ENCODE results near the gene PSD4.

PSD4 gene

GRCh38 chr2:113237604-113238160 lies 63.9 kb downstream of the PSD4 start:
- in situ Hi-C loops (cut with MboI; ENCODE audit: low sequenced_read_pairs): no loop called here
- no peaks in the 10 kb centered on the region for H3K9me3 ChIP-seq
- H3K4me1 ChIP-seq: peaks cover 7% of the 10 kb centered on the region
- DNase-seq (ENCODE audit: low spot score in 2 of 2): no peak
- no peak overlapping the region for H3K4me3 ChIP-seq
- H3K27me3 ChIP-seq (ENCODE audit: low read depth): no peaks in the 10 kb centered on the region
- peaks cover 42% of the 10 kb centered on the region for H3K36me3 ChIP-seq (replicated peaks)

GRCh38 chr2:113238871-113239839 lies 65.4 kb downstream of the PSD4 start:
- no peak for DNase-seq (ENCODE audit: low spot score in 2 of 2)
- Histone ChIP-seq H3K27me3 (ENCODE audit: low read depth) (no peaks in the 10 kb centered on the region), H3K36me3 (replicated peaks) (peaks cover 42% of the 10 kb centered on the region), H3K4me3 (no peak overlapping the region), H3K4me1 (peaks cover 7% of the 10 kb centered on the region), H3K9me3 (no peaks in the 10 kb centered on the region)
- in situ Hi-C loops (cut with MboI; ENCODE audit: low sequenced_read_pairs): no loop called here

DNA sequence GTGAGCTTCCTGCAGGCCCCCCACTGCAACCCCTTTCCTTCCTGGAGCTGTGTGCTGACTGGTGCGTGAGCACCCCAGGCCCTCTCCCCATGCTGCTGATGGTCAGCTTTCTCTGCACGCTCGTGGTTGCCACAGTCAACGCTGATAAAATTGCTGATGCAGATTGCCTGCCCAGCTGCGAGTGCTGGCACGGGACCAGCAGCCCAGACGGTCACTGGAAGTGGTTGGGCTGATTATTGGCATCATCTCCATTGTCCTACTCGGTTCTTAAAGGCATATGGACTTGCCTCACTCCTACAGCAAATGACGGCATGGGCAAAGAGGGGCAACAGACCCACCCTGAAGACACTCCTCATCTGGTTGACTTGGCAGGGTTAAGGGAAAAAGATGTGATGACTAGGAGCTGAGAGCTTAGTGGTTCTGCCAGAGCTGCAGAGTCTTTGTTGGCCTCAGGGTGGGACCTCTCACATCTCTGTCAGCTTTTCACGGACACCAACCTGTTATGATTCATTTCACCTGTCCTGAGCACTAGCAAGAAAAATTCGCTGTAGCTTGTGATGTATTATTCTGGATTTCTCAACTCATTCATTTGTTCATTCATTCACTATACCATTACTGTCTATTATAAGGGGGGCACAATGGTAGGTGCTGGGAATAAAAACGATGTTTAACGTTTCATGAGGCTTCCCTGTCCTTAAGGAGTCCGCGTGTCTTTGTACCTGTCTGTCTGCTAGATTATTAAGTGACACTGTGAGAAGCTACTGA lies 66.6 kb downstream of the PSD4 start:
- Histone ChIP-seq H3K4me1 (peaks cover 7% of the 10 kb centered on the region), H3K9me3 (no peaks in the 10 kb centered on the region), H3K27me3 (ENCODE audit: low read depth) (no peaks in the 10 kb centered on the region), H3K4me3 (no peak overlapping the region), H3K36me3 (replicated peaks) (peaks cover 42% of the 10 kb centered on the region)
- no peak for DNase-seq (ENCODE audit: low spot score in 2 of 2)
- in situ Hi-C loops (cut with MboI; ENCODE audit: low sequenced_read_pairs): no loop called here

GRCh38 chr2:113240915-113241911 lies 67.4 kb downstream of the PSD4 start:
- Histone ChIP-seq H3K4me1 (peaks cover 7% of the 10 kb centered on the region), H3K9me3 (no peaks in the 10 kb centered on the region), H3K36me3 (replicated peaks) (peaks cover 42% of the 10 kb centered on the region), H3K27me3 (ENCODE audit: low read depth) (no peaks in the 10 kb centered on the region), H3K4me3 (no peak overlapping the region)
- in situ Hi-C loops (cut with MboI; ENCODE audit: low sequenced_read_pairs): no loop called here
- no peak for DNase-seq (ENCODE audit: low spot score in 2 of 2)

- in situ Hi-C loops (cut with MboI; ENCODE audit: low sequenced_read_pairs): no loop called here
- Histone ChIP-seq H3K4me1 (peaks cover 4% of the 10 kb centered on the region), H3K4me3 (no peak overlapping the region), H3K27me3 (ENCODE audit: low read depth) (no peaks in the 10 kb centered on the region), H3K36me3 (replicated peaks) (peaks cover 34% of the 10 kb centered on the region), H3K9me3 (no peaks in the 10 kb centered on the region)
- no peak for DNase-seq (ENCODE audit: low spot score in 2 of 2)
These were observed 68.6 kb downstream of the PSD4 start for GRCh38 chr2:113242327-113242726.

DNA sequence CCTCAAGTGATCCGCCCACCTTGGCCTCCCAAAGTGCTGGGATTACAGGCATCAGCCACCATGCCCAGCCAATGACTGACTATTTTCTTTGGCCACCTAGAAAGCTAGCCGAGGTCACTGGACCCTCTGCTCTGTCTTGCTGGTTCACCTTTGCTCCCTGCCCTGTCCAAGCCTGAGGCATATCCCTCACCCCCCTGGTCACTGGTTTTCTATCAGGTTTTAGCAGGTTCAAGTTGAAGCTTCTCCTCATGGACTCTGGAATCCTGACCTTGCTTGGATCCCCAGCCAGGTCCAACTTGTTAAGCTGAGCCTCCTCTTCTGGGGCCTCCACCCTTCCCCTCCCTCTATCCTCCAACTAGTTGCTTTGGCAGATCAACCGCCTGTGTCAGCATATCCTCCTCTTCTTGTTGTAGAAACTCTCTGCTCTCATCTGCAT lies 71.5 kb downstream of the PSD4 start:
- no peaks in the 10 kb centered on the region for H3K9me3 ChIP-seq
- H3K4me1 ChIP-seq: no peaks in the 10 kb centered on the region; the same call in 1 of the 2 replicates
- in situ Hi-C loops (cut with MboI; ENCODE audit: low sequenced_read_pairs): no loop called here
- peaks cover 5% of the 10 kb centered on the region; the same call in 1 of the 2 replicates for H3K36me3 ChIP-seq (replicated peaks)
- no peaks in the 10 kb centered on the region for H3K27me3 ChIP-seq (ENCODE audit: low read depth)
- H3K4me3 ChIP-seq: no peak overlapping the region
- no peak for DNase-seq (ENCODE audit: low spot score in 2 of 2)

GRCh38 chr2:113246606-113247005 lies 72.8 kb downstream of the PSD4 start:
- no peaks in the 10 kb centered on the region for H3K9me3 ChIP-seq
- no peaks in the 10 kb centered on the region; the same call in 1 of the 2 replicates for H3K36me3 ChIP-seq (replicated peaks)
- DNase-seq (ENCODE audit: low spot score in 2 of 2): no peak
- H3K4me1 ChIP-seq: no peaks in the 10 kb centered on the region; the same call in 1 of the 2 replicates
- no peak overlapping the region for H3K4me3 ChIP-seq
- in situ Hi-C loops (cut with MboI; ENCODE audit: low sequenced_read_pairs): no loop called here
- no peaks in the 10 kb centered on the region for H3K27me3 ChIP-seq (ENCODE audit: low read depth)

GRCh38 chr2:113248997-113249770 lies 75.4 kb downstream of the PSD4 start:
- Histone ChIP-seq H3K36me3 (replicated peaks) (no peaks in the 10 kb centered on the region; the same call in 1 of the 2 replicates), H3K9me3 (no peaks in the 10 kb centered on the region), H3K27me3 (ENCODE audit: low read depth) (no peaks in the 10 kb centered on the region), H3K4me3 (no peak overlapping the region), H3K4me1 (no peaks in the 10 kb centered on the region; the same call in 1 of the 2 replicates)
- in situ Hi-C loops (cut with MboI; ENCODE audit: low sequenced_read_pairs): no loop called here
- DNase-seq (ENCODE audit: low spot score in 2 of 2): peak; percentile 33 to 84

- no peak for DNase-seq (ENCODE audit: low spot score in 2 of 2)
- Histone ChIP-seq H3K9me3 (no peaks in the 10 kb centered on the region), H3K4me3 (no peak overlapping the region), H3K36me3 (replicated peaks) (peaks cover 5% of the 10 kb centered on the region; the same call in 1 of the 2 replicates), H3K4me1 (no peaks in the 10 kb centered on the region), H3K27me3 (ENCODE audit: low read depth) (no peaks in the 10 kb centered on the region)
- in situ Hi-C loops (cut with MboI; ENCODE audit: low sequenced_read_pairs): no loop called here
These were observed 77.3 kb downstream of the PSD4 start for GRCh38 chr2:113251118-113251517.

GRCh38 chr2:113252047-113252590 lies 78.3 kb downstream of the PSD4 start:
- no peak for DNase-seq (ENCODE audit: low spot score in 2 of 2)
- in situ Hi-C loops (cut with MboI; ENCODE audit: low sequenced_read_pairs): no loop called here
- H3K9me3 ChIP-seq: no peaks in the 10 kb centered on the region

DNA sequence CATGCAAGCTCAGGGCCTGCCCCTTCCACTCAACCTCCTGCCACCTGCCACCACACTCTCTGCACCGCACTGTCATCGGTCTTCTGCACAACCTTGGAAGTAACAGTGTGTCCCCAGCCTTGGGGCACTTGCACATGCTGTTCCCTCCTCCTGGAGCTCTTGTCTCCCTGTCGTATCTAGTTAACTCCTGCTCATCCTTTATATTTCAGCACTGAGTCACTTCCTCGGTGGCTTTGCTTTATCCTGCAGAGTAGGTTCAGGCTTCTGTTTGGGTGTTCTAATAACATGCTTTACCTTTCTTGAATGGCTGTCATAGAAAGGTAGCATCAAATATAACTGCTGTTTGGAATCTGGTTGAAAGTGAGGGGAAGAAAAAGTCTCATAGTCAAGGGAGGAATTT lies 79.7 kb downstream of the PSD4 start:
- H3K27me3 ChIP-seq (ENCODE audit: low read depth): no peaks in the 10 kb centered on the region

More at GRCh38 chr2:113252047-113252590, 78.3 kb downstream of the PSD4 start:
- Histone ChIP-seq H3K27me3 (ENCODE audit: low read depth) (no peaks in the 10 kb centered on the region), H3K36me3 (replicated peaks) (peaks cover 8% of the 10 kb centered on the region; the same call in 1 of the 2 replicates), H3K4me3 (no peak overlapping the region), H3K4me1 (no peaks in the 10 kb centered on the region)

More for the DNA sequence above, 79.7 kb downstream of the PSD4 start:
- Histone ChIP-seq H3K4me1 (no peaks in the 10 kb centered on the region), H3K4me3 (no peak overlapping the region), H3K9me3 (no peaks in the 10 kb centered on the region), H3K36me3 (replicated peaks) (peaks cover 8% of the 10 kb centered on the region; the same call in 1 of the 2 replicates)
- in situ Hi-C loops (cut with MboI; ENCODE audit: low sequenced_read_pairs): no loop called here
- no peak for DNase-seq (ENCODE audit: low spot score in 2 of 2)

Measured in HAP-1 (cell line).